Spleen (tissue), 11 donors: ENCODE results near the gene ARSA. TPM values are rescaled to one million over a fixed set of nuclear protein-coding genes. Genes with fewer than 3 reads are reported as not detected.
A peak's percentile ranks its signal among the peaks of the same experiment; 100 is the strongest.

Experiments used
- DNase-seq: peaks from one replicate; pipeline ENCODE4 v3.0.0-alpha.2; 2020
- H3K27ac ChIP-seq, 8 donors: fragments of 200-600 bp; sonication (generic) in 7 of 8; 1 replicate in 4 of 8; 2 replicates in 4 of 8; pipeline versions ENCODE4 v1.5.0 to v1.8.0; 2016 to 2021; ENCODE audit warnings: inconsistent platforms in 4 of 8, mild to moderate bottlenecking in 4 of 8, moderate library complexity in 1 of 8
- H3K27me3 ChIP-seq, 7 donors: fragments of 200-600 bp; sonication (generic) in 6 of 7; replicated peaks in 1 of 7; 1 replicate in 4 of 7; 2 replicates in 3 of 7; pipeline versions ENCODE4 v1.5.0 to v1.8.0; 2016 to 2021; ENCODE audit warnings: inconsistent platforms in 3 of 7, mild to moderate bottlenecking in 1 of 7
- H3K36me3 ChIP-seq, 6 donors: fragments of 200-600 bp; sonication (generic) in 5 of 6; 1 replicate in 4 of 6; 2 replicates in 2 of 6; pipeline versions ENCODE4 v1.5.0 to v1.8.0; 2016 to 2021; ENCODE audit warnings: inconsistent platforms in 2 of 6
- H3K4me1 ChIP-seq, 6 donors: fragments of 200-600 bp; sonication (generic) in 5 of 6; 1 replicate in 3 of 6; 2 replicates in 3 of 6; pipeline versions ENCODE4 v1.5.0 to v1.8.0; 2016 to 2021; ENCODE audit warnings: inconsistent platforms in 3 of 6
- H3K4me3 ChIP-seq, 8 donors: fragments of 200-600 bp; sonication (generic) in 7 of 8; 1 replicate in 4 of 8; 2 replicates in 4 of 8; pipeline versions ENCODE4 v1.5.0 to v1.8.0; 2016 to 2021; ENCODE audit warnings: inconsistent platforms in 4 of 8, mild to moderate bottlenecking in 4 of 8, moderate library complexity in 2 of 8
- H3K9me3 ChIP-seq, 8 donors: fragments of 200-600 bp; sonication (generic) in 7 of 8; 1 replicate in 4 of 8; 2 replicates in 4 of 8; pipeline versions ENCODE4 v1.5.0 to v1.8.0; 2016 to 2021; ENCODE audit warnings: inconsistent platforms in 4 of 8
- POLR2A ChIP-seq, 3 donors: fragments of 450-650 bp; IDR thresholded peaks; one replicate each; pipeline ENCODE4 v1.5.1; 2017; ENCODE audit warnings: antibody characterized with exemption in 3 of 3, mild to moderate bottlenecking in 1 of 3
- POLR2AphosphoS5 ChIP-seq, 3 donors: sonication (generic); formaldehyde crosslinking; IDR thresholded peaks; one replicate each; pipeline ENCODE4 v1.5.1; 2017; ENCODE audit warnings: antibody characterized with exemption in 3 of 3
- WGBS, 5 donors: extraction: QIAGEN DNeasy Blood & Tissue Kit in 3 of 5; methylation state at CpG; one replicate each; pipeline versions ENCODE4 v1.1.5 to v1.1.7; 2013 to 2018; 5-methylcytosine and 5-hydroxymethylcytosine counted together
- intact Hi-C: fragments of 100-400 bp; cut with DNase I; formaldehyde crosslinking; loops from one replicate; pipeline ENCODE4 v1.15.0; 2023; ENCODE audit warnings: low total_unique reads
- polyA plus RNA-seq, 3 donors: library from polyadenylated mRNA; stranded (reverse); fragments of 200-250 nt; gene quantifications; one replicate each; pipeline ENCODE4 v1.2.1, GENCODE V29; 2013
- total RNA-seq, 7 donors: library from RNA; depleted of rRNA in 3 of 7; stranded (reverse); fragments of >200 nt in 3 of 7; fragmentation: NEBNext Ultra II Directional in 4 of 7; extraction: Animal tissue kit (Norgen Biotek cat#: 25700) in 4 of 7; gene quantifications; one replicate each; pipeline versions ENCODE4 v1.1.0 to v1.2.1, GENCODE V29; 2016 to 2021
- TF ChIP-seq, protein P1 (sequence below), 11 experiments: fragments of 200-600 bp in 7 of 11; fragments of 450-650 bp in 4 of 11; sonication (generic) in 4 of 11; IDR thresholded peaks in 8 of 11; conservative IDR thresholded peaks in 3 of 11; 1 replicate in 7 of 11; 2 replicates in 4 of 11; pipeline versions ENCODE4 v1.4.0 to v1.8.0; 2016 to 2021; ENCODE audit warnings: antibody characterized with exemption in 11 of 11, inconsistent platforms in 4 of 11, mild to moderate bottlenecking in 1 of 11
- donor health status: healthy with polysubstance abuse.
- donor health status: DM: no; HTN: no; CAD: no; lungs with moderate emphysema.
- donor health status: DM: no; HTN: no; CAD: no.
- donor health status: Bipolar disorder and iron deficiency.
- donor health status: healthy.
- donor health status: DM: no; HTN: no; CAD: no.
- donor health status: DM: yes; HTN: yes; CAD: no.

ARSA gene
- total and polyA plus RNA-seq, 10 donors, result 26.0 to 108 (median 64.7) TPM

DNA sequence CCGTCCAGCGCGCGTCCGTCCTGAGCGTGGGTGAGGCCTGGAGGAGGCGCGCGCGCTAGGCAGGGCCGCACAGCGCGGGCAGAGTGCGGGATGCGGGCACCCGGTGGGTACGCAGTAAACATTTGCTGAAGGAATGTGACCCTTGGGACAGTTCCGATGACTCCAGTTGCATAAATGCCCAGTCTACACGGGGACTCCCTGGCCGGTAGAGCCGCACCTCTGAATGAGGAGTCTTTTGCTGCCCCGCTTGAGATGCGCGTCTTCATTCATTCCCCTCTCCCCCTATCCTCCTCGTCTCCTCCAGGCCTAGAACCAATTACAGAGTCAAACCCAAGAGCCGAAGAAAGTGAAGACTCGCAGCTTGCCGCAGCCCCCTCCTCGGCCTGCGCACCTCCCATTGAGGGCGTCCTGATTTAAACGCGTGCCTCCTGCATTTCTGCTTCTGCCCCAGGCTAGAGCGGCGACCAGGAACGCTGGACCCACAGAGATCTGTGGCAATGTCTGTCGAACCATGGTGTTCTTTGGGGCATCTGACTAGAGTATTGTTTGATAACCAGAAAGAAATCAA lies 44.6 kb downstream of the ARSA start:
- peak overlapping the region; percentile 74 to 93 (median 86) for H3K4me3 ChIP-seq
- H3K36me3 ChIP-seq, result peaks cover 0 to 31% (median 15%) of the 10 kb centered on the region in 6 donors
- 8 to 14% (median 10%) methylated on average over 37 of the region's 37 CpGs for WGBS, 5 donors
- peak overlapping the region; percentile 92 to 100 (median 98) for H3K27ac ChIP-seq
- TF ChIP-seq POLR2A (IDR thresholded peaks at IDR 0.05) (no peak), POLR2AphosphoS5 (IDR thresholded peaks at IDR 0.05) (no peak)
- TF ChIP-seq, protein P1, sequence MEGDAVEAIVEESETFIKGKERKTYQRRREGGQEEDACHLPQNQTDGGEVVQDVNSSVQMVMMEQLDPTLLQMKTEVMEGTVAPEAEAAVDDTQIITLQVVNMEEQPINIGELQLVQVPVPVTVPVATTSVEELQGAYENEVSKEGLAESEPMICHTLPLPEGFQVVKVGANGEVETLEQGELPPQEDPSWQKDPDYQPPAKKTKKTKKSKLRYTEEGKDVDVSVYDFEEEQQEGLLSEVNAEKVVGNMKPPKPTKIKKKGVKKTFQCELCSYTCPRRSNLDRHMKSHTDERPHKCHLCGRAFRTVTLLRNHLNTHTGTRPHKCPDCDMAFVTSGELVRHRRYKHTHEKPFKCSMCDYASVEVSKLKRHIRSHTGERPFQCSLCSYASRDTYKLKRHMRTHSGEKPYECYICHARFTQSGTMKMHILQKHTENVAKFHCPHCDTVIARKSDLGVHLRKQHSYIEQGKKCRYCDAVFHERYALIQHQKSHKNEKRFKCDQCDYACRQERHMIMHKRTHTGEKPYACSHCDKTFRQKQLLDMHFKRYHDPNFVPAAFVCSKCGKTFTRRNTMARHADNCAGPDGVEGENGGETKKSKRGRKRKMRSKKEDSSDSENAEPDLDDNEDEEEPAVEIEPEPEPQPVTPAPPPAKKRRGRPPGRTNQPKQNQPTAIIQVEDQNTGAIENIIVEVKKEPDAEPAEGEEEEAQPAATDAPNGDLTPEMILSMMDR (IDR thresholded peaks at IDR 0.05 in 8 of 11, conservative IDR thresholded peaks at IDR 0.05 in 3 of 11), result no peak
- H3K27me3 ChIP-seq, result peaks cover 0 to under 1% (median 0%) of the 10 kb centered on the region in 7 donors
- no peaks in the 10 kb centered on the region for H3K9me3 ChIP-seq
- intact Hi-C loops, result no loop called here
- DNase-seq, result peak; percentile 73
- H3K4me1 ChIP-seq, result peaks cover 5 to 55% (median 30%) of the 10 kb centered on the region in 6 donors

DNA sequence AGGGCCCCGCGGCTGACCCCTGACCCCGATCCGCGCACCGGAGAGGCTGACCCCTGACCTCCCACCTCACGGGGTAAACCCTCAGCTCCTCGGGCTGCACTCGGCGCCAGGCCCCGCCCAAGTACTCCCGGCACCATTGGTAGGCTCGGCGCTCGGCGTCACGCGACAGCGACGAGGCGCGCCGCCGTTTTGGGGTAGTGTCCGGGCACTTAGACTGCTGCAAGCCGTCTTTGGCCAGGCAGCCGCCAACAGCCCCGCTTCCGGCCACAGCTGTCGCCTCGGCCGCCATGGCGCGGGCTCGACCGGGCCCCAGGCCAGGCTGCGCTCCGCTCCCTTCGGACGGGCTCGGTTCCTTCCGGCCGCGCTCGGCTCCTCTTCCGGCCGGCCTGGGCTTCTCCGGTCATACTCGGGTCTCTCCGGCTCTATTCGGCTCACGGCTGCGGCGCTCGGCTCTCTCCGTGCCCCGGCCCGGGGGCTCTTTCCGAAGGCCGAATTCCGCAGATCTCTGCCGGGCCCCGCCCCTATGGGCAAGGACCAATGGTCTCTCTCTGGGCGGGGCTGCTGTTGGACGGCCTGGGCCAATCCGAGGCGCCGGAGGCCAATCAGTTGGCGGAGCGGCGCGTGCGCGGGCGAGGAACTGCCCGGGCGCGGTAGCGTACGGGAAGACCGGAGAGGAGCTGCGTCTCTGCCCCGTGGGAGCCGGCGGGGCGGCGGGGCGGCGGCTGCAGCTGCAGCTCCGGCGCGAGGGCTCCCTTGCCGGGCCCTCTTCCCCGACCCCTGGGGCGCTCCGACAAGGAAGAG lies 45.3 kb downstream of the ARSA start, which contains the start of gene CHKB:
CHKB (minus strand) TSS at position 357 of the 801 bp plus-strand sequence; CDS start at position 289, 68 bp downstream.
- TF ChIP-seq POLR2A (IDR thresholded peaks at IDR 0.05), result peak in 1 of 3 donors; percentile 84
- TF ChIP-seq POLR2AphosphoS5 (IDR thresholded peaks at IDR 0.05), result peak; percentile 89 to 94 (median 92)
- TF ChIP-seq, protein P1 (IDR thresholded peaks at IDR 0.05 in 8 of 11, conservative IDR thresholded peaks at IDR 0.05 in 3 of 11), result peak in 1 of 11 experiments; percentile 41
- Histone ChIP-seq H3K36me3 (peaks cover 0 to 33% (median 15%) of the 10 kb centered on the region in 6 donors), H3K4me1 (peaks cover 5 to 59% (median 32%) of the 10 kb centered on the region in 6 donors), H3K27ac (peak within 1 kb of the TSS; percentile 92 to 100 (median 98)), H3K27me3 (peaks cover 0 to 8% (median 0%) of the 10 kb centered on the region in 7 donors), H3K4me3 (peak within 1 kb of the TSS; percentile 74 to 93 (median 86)), H3K9me3 (no peaks in the 10 kb centered on the region)
- intact Hi-C loops, result no loop called here
- peak; percentile 100 for DNase-seq
- WGBS, 5 donors, result 0 to 1% (median 1%) methylated on average over 33 to 96 of the region's 96 CpGs

- intact Hi-C loops, result no loop called here
Observed at GRCh38 chr22:50581950-50582492, 45.9 kb downstream of the ARSA start.

More at GRCh38 chr22:50581950-50582492, 45.9 kb downstream of the ARSA start:
- TF ChIP-seq POLR2AphosphoS5 (IDR thresholded peaks at IDR 0.05) (no peak), POLR2A (IDR thresholded peaks at IDR 0.05) (no peak)
- TF ChIP-seq, protein P1 (IDR thresholded peaks at IDR 0.05 in 8 of 11, conservative IDR thresholded peaks at IDR 0.05 in 3 of 11), result no peak
- DNase-seq, result no peak
- peak overlapping the region; percentile 92 to 100 (median 98) for H3K27ac ChIP-seq
- peaks cover 0 to 9% (median 0%) of the 10 kb centered on the region in 7 donors for H3K27me3 ChIP-seq
- H3K4me3 ChIP-seq, result peak overlapping the region; percentile 74 to 93 (median 86)
- WGBS, 5 donors, result 5 to 8% (median 6%) methylated on average over 10 to 39 of the region's 39 CpGs
- H3K36me3 ChIP-seq, result peaks cover 0 to 37% (median 15%) of the 10 kb centered on the region in 6 donors
- H3K4me1 ChIP-seq, result peaks cover 5 to 59% (median 32%) of the 10 kb centered on the region in 6 donors
- no peaks in the 10 kb centered on the region for H3K9me3 ChIP-seq
